ENCODE measurements around the gene TBX21. TPM values are rescaled to one million over a fixed set of nuclear protein-coding genes. Genes with fewer than 3 reads are reported as not detected.

Gene TBX21
- total RNA-seq, 2 experiments from 2014 or later = 10.6 to 12.3 TPM

DNA sequence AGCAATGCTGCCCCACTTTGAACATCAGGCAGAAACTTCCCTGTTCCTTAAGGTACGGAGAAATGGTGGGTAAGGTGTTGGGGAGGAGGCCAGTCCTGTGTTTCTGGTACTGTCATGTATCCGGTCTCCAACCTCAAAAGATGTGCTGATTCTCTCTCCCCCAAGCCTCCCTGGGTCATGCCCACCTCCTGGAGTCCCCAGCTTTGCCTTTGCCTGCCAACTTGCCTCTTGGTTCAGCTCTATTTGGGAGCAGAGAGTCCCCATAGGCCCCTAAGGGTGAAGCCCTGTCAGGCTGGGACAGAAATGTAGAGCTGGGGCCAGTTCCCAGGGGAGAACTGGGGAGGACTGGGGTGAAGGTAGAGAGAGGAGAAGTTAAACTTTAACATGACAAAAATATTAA is 1.6 kb upstream of the TBX21 start:
- Mint-ChIP-seq H3K27ac (no peak overlapping the region), H3K9me3 (no peaks in the 10 kb centered on the region), H3K4me3 (no peak overlapping the region), H3K4me1 (ENCODE audit: low read depth) (peaks cover 22% of the 10 kb centered on the region), H3K27me3 (peaks cover 14% of the 10 kb centered on the region), H3K36me3 (ENCODE audit: low read depth) (no peaks in the 10 kb centered on the region)
- POLR2A ChIA-PET = no interaction called here
- Histone ChIP-seq H3K36me3 (ENCODE audit: insufficient read depth, low read length) (no peaks in the 10 kb centered on the region), H3K27ac (ENCODE audit: low read depth in 1 of 2, low read length in 2 of 2) (no peak overlapping the region), H3K9me3 (ENCODE audit: control insufficient read depth in 1 of 2, insufficient read depth in 1 of 2, low read length in 2 of 2) (no peaks in the 10 kb centered on the region), H3K27me3 (ENCODE audit: control insufficient read depth in 1 of 2, insufficient read depth in 2 of 2, low read length in 2 of 2) (peaks cover 0 to 2% of the 10 kb centered on the region in 2 experiments), H3K4me1 (ENCODE audit: insufficient read depth, low read length) (peaks cover 63% of the 10 kb centered on the region), H3K4me3 (ENCODE audit: low read length) (no peak overlapping the region)
- TF ChIP-seq, protein P1, sequence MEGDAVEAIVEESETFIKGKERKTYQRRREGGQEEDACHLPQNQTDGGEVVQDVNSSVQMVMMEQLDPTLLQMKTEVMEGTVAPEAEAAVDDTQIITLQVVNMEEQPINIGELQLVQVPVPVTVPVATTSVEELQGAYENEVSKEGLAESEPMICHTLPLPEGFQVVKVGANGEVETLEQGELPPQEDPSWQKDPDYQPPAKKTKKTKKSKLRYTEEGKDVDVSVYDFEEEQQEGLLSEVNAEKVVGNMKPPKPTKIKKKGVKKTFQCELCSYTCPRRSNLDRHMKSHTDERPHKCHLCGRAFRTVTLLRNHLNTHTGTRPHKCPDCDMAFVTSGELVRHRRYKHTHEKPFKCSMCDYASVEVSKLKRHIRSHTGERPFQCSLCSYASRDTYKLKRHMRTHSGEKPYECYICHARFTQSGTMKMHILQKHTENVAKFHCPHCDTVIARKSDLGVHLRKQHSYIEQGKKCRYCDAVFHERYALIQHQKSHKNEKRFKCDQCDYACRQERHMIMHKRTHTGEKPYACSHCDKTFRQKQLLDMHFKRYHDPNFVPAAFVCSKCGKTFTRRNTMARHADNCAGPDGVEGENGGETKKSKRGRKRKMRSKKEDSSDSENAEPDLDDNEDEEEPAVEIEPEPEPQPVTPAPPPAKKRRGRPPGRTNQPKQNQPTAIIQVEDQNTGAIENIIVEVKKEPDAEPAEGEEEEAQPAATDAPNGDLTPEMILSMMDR (IDR thresholded peaks at IDR 0.05) = no peak
- intact Hi-C loops (cut with DNase I, micrococcal nuclease) = no loop called here
- no peak for ATAC-seq (ENCODE audit: poor library complexity)
- DNase-seq = peak in 1 of 14 experiments; percentile 20
- CTCF ChIA-PET = interaction anchor here (2.6 kb wide), 1 partner anchor 11 kb away, joined by 19 read pairs; no protein-coding TSS in a partner anchor

GRCh38 chr17:47732399-47733046 is 513 bp upstream of the TBX21 start:
- TF ChIP-seq, protein P1 (IDR thresholded peaks at IDR 0.05) = no peak
- H3K4me3 Mint-ChIP-seq = peak overlapping the region; percentile 84
- no peak for ATAC-seq (ENCODE audit: poor library complexity)

DNA sequence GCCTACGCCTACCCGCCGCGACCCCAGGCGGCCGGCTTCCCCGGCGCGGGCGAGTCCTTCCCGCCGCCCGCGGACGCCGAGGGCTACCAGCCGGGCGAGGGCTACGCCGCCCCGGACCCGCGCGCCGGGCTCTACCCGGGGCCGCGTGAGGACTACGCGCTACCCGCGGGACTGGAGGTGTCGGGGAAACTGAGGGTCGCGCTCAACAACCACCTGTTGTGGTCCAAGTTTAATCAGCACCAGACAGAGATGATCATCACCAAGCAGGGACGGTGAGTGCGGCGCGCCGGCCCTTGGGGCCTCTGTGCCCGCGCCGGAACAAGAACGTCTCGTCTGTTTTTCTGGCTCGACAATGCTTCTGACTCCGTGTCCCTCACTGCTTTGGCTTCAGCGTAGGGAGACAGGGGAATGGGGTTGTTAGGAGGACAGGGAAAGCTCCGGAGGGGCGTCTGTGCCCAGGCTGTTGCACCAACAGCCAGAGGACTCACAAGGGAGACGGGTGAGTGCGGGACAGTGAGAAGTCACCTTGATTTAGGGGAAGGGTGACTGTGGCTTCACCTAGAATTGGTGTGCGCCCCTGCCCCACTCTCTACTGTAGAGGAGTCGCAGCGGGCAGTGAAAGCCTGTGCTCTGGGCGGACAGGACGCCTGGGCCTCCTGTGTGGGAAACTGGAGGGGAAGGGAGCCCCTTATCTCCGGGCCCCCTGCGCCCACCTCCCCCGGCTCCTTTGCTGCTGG is 806 bp downstream of the TBX21 start:
- DNase-seq (peak in 5 of 14 experiments; percentile 7 to 49 (median 37)), ATAC-seq (ENCODE audit: poor library complexity) (peak; percentile 4)
- TF ChIP-seq, protein P1 (IDR thresholded peaks at IDR 0.05) = no peak
- Mint-ChIP-seq H3K27me3 (peaks cover 11% of the 10 kb centered on the region), H3K4me1 (ENCODE audit: low read depth) (peaks cover 28% of the 10 kb centered on the region), H3K27ac (peak overlapping the region; percentile 85), H3K4me3 (peak overlapping the region; percentile 95), H3K36me3 (ENCODE audit: low read depth) (no peaks in the 10 kb centered on the region), H3K9me3 (no peaks in the 10 kb centered on the region)
- Histone ChIP-seq H3K9me3 (ENCODE audit: control insufficient read depth in 1 of 2, insufficient read depth in 1 of 2, low read length in 2 of 2) (no peaks in the 10 kb centered on the region), H3K4me1 (ENCODE audit: insufficient read depth, low read length) (peaks cover 72% of the 10 kb centered on the region), H3K27me3 (ENCODE audit: control insufficient read depth in 1 of 2, insufficient read depth in 2 of 2, low read length in 2 of 2) (peaks cover 0 to 2% of the 10 kb centered on the region in 2 experiments), H3K36me3 (ENCODE audit: insufficient read depth, low read length) (no peaks in the 10 kb centered on the region), H3K27ac (ENCODE audit: low read depth in 1 of 2, low read length in 2 of 2) (peak overlapping the region in 1 of 2 donors; percentile 64), H3K4me3 (ENCODE audit: low read length) (peak overlapping the region; percentile 90)
- POLR2A ChIA-PET = interaction anchor here (0.8 to 1.6 kb wide), 4 partner anchors 12 to 162 kb away, joined by 3 to 11 read pairs (median 8); partner anchors contain the start of genes KPNB1 and SP2
- CTCF ChIA-PET = interaction anchor here (0.6 to 2.6 kb wide), 20 partner anchors 8 to 156 kb away, joined by 3 to 19 read pairs (median 4); partner anchors contain the start of gene KPNB1
- intact Hi-C loops (cut with DNase I, micrococcal nuclease) = no loop called here

More at GRCh38 chr17:47732399-47733046, 513 bp upstream of the TBX21 start:
- Histone ChIP-seq H3K27ac (ENCODE audit: low read depth in 1 of 2, low read length in 2 of 2) (peak overlapping the region in 1 of 2 donors; percentile 43), H3K36me3 (ENCODE audit: insufficient read depth, low read length) (no peaks in the 10 kb centered on the region), H3K4me1 (ENCODE audit: insufficient read depth, low read length) (peaks cover 63% of the 10 kb centered on the region), H3K4me3 (ENCODE audit: low read length) (peak overlapping the region; percentile 90), H3K9me3 (ENCODE audit: control insufficient read depth in 1 of 2, insufficient read depth in 1 of 2, low read length in 2 of 2) (no peaks in the 10 kb centered on the region), H3K27me3 (ENCODE audit: control insufficient read depth in 1 of 2, insufficient read depth in 2 of 2, low read length in 2 of 2) (peaks cover 0 to 2% of the 10 kb centered on the region in 2 experiments)
- Mint-ChIP-seq H3K36me3 (ENCODE audit: low read depth) (no peaks in the 10 kb centered on the region), H3K9me3 (no peaks in the 10 kb centered on the region), H3K4me1 (ENCODE audit: low read depth) (peaks cover 28% of the 10 kb centered on the region), H3K27ac (no peak overlapping the region), H3K27me3 (peaks cover 11% of the 10 kb centered on the region)
- DNase-seq = no peak
- CTCF ChIA-PET = interaction anchor here (0.8 to 2.6 kb wide), 18 partner anchors 10 to 157 kb away, joined by 3 to 19 read pairs (median 4); partner anchors contain the start of gene KPNB1
- POLR2A ChIA-PET = interaction anchor here (0.7 to 1.6 kb wide), 10 partner anchors 9 to 163 kb away, joined by 3 to 11 read pairs (median 4); partner anchors contain the start of genes KPNB1, LRRC46, MRPL10 and SP2
- intact Hi-C loops (cut with DNase I, micrococcal nuclease) = no loop called here

All from CD4-positive, alpha-beta T cell (primary cell).